ENCODE data around the gene SEMA3G.

GRCh38 chr3:52470920-52471319 is 26.0 kb upstream of the SEMA3G start:
- TF ChIP-seq POLR2AphosphoS5 (IDR thresholded peaks at IDR 0.05; ENCODE audit: low read depth) (no peak), CTCF (conservative IDR thresholded peaks at IDR 0.05; ENCODE audit: low read depth in 2 of 2) (no peak), REST (IDR thresholded peaks at IDR 0.05; ENCODE audit: unreplicated experiment) (no peak), EZH2 (IDR thresholded peaks at IDR 0.05; ENCODE audit: low read depth, unreplicated experiment) (no peak), ZNF114 (CRISPR knock-in tag; IDR thresholded peaks at IDR 0.05) (no peak), EZH2phosphoT487 (IDR thresholded peaks at IDR 0.05; ENCODE audit: unreplicated experiment) (no peak), CREB1 (CRISPR knock-in tag; IDR thresholded peaks at IDR 0.05; ENCODE audit: low read depth) (no peak), ETS1 (IDR thresholded peaks at IDR 0.05) (no peak), ZNF331 (CRISPR knock-in tag; IDR thresholded peaks at IDR 0.05; ENCODE audit: low read depth) (no peak), STAT1 (IDR thresholded peaks at IDR 0.05; ENCODE audit: unreplicated experiment) (no peak)

Measured in GM23338 (cell line).